NCI-H446 treated with DMSO at 0.1 percent for 48 hours (cell line): ENCODE measurements around the gene NUP188.
"Not testable (repeated sequence)": the region's sequence is repeated elsewhere in the genome, so short reads cannot be mapped to it uniquely, and the experiment has no call there.

ENCODE experiments used
- DNase-seq: peaks from one replicate; lab custom pipeline; 2025; lab: John Stamatoyannopoulos, UW

NUP188 gene

DNA sequence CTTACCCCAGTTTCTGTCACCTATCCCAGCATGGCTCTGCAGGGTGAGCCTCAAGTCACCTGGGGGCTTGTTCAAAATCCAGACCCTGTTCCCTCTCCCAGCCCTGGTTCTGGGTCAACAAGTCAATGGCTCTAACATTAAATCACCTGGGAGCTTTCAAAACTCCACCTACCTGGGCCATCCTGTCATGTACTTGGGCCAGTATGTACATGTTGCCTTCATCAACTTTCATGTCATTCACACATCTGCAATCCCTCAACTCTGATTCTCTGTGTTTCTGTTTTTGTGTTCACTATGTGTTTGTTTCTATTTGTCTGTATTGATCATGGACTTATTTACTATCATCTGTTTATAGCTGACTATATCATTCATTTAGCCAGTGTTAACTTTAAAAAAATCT lies 82.7 kb downstream of the NUP188 start:
- DNase-seq: no peak

- DNase-seq: no peak
Observed at GRCh38 chr9:129031514-129031913, 84.0 kb downstream of the NUP188 start.

DNA sequence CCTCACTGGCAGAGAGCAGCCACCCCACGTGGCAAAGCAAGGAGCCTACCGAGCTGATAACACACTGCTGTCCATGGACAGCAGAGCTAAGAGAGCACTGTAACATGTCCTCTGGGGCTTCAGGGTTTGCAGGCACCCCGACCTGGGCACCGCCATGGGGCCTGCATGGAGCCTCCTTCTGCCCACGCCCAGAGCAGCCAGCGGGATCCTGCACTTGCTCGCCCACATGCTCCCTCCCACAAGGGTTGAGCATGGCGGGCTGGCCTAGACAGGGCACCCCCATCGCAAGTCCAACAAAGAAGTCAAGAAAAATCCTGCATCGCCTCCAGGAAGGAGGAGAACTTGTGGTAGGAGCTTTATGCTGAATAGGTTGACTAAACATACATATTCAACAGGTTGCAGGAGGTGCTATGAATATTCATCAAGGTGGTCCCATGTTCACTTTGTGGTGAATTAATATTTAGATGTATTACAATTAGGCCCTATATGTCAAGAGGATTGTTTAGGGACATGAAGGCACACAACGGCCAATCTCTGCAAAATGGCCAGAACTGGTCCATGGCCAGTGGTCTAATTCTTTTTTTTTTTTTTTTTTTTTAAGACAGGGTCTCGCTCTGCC lies 85.2 kb downstream of the NUP188 start:
- no peak for DNase-seq

DNA sequence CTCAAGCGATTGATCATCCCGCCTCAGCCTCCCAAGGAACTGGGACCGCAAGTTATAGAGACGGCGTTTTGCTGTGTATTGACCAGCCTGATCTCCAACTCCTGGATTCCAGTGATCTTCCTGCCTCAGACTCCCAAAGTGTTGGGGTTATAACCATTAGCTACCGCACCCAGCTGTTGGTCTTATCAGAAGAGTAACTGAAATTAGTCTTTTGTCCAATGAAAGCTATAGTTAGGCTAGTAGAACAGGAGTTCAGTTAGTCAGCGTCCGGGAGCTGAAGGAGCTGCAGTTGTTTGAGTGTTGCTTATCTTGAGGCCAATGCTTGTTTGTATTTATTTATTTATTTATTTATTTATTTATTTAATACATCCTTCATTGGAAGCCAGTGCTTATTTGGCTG lies 85.7 kb downstream of the NUP188 start:
- no peak for DNase-seq

DNA sequence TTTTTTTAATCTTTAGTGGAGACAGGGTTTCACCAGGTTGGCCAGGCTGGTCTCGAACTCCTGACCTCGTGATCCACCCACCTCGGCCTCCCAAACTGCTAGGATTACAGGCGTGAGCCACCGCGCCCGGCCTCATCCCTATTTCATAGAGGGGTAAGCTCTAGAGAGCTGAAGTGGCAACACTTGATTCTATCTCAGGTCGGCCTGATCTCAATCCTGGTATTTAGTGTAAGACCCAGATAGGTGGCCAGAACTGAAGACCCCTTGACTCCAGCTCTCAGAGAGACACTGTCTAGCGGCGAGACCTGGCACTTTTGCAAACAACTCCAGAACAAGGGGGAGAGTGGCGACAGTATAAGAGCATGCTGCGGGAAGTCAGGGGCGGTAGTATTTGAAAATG lies 88.3 kb downstream of the NUP188 start:
- not testable (repeated sequence) for DNase-seq

GRCh38 chr9:129036241-129036922 lies 88.9 kb downstream of the NUP188 start, which contains the start of gene MIGA2:
Gene MIGA2, plus strand, starts transcription at chr9:129036626. Its CDS starts 3,969 bp downstream, at chr9:129040595.
- DNase-seq: peak; percentile 95

DNA sequence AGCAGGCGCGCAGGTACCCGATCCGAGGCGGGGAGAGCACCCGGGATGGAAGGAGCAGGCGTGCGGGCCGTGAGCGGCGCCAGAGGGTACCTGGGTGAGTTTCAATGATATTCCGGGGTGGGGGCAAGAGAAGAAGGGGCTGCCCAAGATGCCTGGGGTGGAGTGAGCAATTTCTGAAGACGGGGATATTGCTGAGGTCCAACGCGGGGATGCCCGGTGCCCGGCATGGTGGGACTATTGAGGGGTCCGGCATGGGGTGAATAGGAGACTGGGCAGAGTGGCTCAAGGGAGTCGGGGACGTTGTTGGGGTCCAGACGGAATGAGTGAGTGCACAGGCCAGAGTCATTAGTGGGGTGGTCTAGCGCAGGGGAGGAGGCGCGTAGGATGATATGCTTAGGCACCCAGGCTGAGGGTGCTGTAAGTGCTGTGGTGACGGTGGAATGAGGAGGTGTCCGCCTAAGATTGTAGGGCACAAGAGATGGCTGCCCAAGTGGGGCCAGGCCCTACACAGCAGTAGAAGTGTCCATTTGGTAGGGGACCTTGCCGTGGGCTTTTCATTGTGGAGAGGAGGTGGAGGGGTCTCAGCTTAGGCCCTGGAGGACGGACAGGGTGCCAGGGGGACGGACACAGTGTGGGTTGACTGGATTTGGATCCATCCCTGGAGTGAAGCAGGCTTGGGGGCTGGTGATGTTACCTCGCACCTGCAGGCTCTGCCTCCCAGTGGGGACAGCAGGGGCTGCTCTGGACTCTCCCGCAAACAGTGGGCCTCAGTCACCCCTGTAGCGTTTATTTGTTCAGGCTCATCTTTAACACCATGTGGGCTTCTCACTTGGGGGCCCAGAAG lies 89.6 kb downstream of the NUP188 start:
- no peak for DNase-seq

DNA sequence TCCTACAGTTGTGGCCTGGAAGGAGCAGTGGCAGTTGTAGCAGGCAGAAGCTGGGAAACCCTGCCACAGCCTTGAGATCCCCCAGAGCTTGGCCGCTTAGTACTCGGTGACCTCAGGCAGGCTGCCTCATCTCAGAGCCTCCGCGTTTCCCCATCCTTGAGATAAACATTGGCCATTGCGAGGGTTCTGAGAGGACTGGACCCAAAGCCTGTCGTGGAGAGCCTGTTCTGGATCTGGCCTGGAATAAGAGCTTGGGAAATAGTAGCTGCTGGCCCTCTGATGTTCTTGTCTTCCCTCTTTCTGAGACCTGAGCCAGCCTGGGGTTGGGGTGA lies 90.2 kb downstream of the NUP188 start:
- DNase-seq: no peak

GRCh38 chr9:129038109-129038852 lies 90.8 kb downstream of the NUP188 start:
- no peak for DNase-seq

GRCh38 chr9:129040113-129040643 lies 92.7 kb downstream of the NUP188 start:
- no peak for DNase-seq

- no peak for DNase-seq
Observed at GRCh38 chr9:129042016-129042415, 94.5 kb downstream of the NUP188 start.

DNA sequence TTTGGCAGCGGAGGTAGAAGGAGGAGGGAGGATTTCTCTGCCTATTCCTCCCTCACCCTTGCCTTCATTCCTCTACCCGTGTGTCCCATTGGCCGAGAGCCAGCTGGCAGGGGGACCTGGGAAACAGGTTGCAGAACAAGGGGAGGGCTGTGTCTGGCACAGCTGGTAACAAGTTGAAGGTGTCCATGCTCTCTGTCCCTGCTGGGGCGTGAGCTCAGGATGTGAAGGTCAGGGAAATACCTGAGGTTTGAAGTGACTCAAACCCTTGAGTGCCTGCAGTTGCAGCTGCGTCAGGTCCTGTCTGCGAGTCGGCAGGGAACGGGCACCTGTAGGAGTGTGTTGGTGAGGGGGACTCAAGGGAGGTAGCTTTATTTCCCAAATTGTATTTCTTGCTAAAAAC lies 105.1 kb downstream of the NUP188 start:
- no peak for DNase-seq

GRCh38 chr9:129053020-129053419 lies 105.5 kb downstream of the NUP188 start:
- no peak for DNase-seq

- no peak for DNase-seq
Observed at GRCh38 chr9:129054163-129054851, 106.8 kb downstream of the NUP188 start.
